T-helper 2 cell treated with Interferon-gamma antibody and Interleukin-4, amounts not matched to agents 5 μg/mL and 100 μg/mL, for 36 hours (primary cell): Measurements from ENCODE around the gene CAPN9.

Experiments used
- DNase-seq: peaks from one replicate; pipeline ENCODE4 v3.0.0; 2021; ENCODE audit warnings: low spot score
- H3K27ac Mint-ChIP-seq: one replicate; pipeline ENCODE4 v1.8.0; 2021; ENCODE audit warnings: mild to moderate bottlenecking, mixed read lengths
- H3K27me3 Mint-ChIP-seq: one replicate; pipeline ENCODE4 v1.8.0; 2021; ENCODE audit warnings: low read depth, mixed read lengths
- H3K36me3 Mint-ChIP-seq: one replicate; pipeline ENCODE4 v1.8.0; 2021; ENCODE audit warnings: low read depth, mixed read lengths
- H3K4me1 Mint-ChIP-seq: one replicate; pipeline ENCODE4 v1.8.0; 2021; ENCODE audit warnings: low read depth, mixed read lengths
- H3K4me3 Mint-ChIP-seq: one replicate; pipeline ENCODE4 v1.8.0; 2022; ENCODE audit warnings: mild to moderate bottlenecking, moderate library complexity, mixed read lengths
- H3K9me3 Mint-ChIP-seq: one replicate; pipeline ENCODE4 v1.8.0; 2021; ENCODE audit warnings: mixed read lengths

The CAPN9 gene

GRCh38 chr1:230747890-230748800 is 957 bp downstream of the CAPN9 start:
- Mint-ChIP-seq H3K27me3 (peaks cover 3% of the 10 kb centered on the region), H3K9me3 (no peaks in the 10 kb centered on the region), H3K27ac (no peak overlapping the region), H3K4me1 (no peaks in the 10 kb centered on the region), H3K4me3 (no peak overlapping the region), H3K36me3 (no peaks in the 10 kb centered on the region)
- DNase-seq: no peak

DNA sequence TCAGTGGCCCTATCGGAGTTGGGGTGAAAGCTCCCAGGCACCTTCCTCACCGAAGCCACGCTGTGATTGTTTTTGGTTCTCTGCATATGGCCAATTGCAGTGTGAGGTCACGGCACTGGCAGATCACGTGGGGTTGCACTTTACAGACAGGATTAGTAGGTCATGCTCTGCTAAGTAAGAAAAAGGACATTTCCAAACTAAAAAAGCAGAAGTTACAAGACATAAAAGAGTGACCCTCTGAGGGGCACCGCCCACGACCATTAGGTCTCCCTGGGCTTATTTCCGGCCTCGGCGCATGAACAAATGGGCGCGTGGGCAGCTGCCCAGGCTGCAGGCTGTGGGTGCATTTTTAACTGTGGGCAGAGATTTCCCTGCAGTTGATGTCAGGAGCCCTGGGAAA is 2.0 kb downstream of the CAPN9 start:
- no peak overlapping the region for H3K27ac Mint-ChIP-seq
- no peaks in the 10 kb centered on the region for H3K4me1 Mint-ChIP-seq
- no peak for DNase-seq
- no peak overlapping the region for H3K4me3 Mint-ChIP-seq
- H3K36me3 Mint-ChIP-seq: no peaks in the 10 kb centered on the region
- H3K9me3 Mint-ChIP-seq: no peaks in the 10 kb centered on the region
- H3K27me3 Mint-ChIP-seq: peaks cover 3% of the 10 kb centered on the region

GRCh38 chr1:230749635-230750034 is 2.4 kb downstream of the CAPN9 start:
- DNase-seq: no peak
- no peak overlapping the region for H3K4me3 Mint-ChIP-seq

DNA sequence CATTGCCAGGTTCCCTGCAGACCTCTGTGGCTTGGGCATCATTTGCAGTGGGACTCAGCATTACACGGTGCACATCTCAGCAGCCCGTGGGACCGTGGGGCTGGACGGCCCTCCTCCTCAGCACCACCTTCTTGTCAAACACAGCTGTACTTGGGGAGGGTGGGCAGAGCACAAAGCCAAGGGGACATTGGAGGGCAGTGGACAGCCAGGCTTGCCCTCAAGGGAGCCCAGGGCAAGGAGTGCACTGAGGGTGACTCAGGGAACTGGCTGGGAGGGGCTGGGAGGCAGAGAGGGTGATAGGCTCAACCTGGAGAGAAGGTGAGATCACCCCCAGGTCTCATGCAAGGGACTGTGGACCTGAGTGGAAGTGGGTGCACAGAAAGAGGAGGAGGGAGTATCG is 3.4 kb downstream of the CAPN9 start:
- H3K9me3 Mint-ChIP-seq: no peaks in the 10 kb centered on the region
- H3K27me3 Mint-ChIP-seq: no peaks in the 10 kb centered on the region
- DNase-seq: no peak
- no peak overlapping the region for H3K4me3 Mint-ChIP-seq
- H3K4me1 Mint-ChIP-seq: no peaks in the 10 kb centered on the region
- no peaks in the 10 kb centered on the region for H3K36me3 Mint-ChIP-seq
- H3K27ac Mint-ChIP-seq: no peak overlapping the region

More at GRCh38 chr1:230749635-230750034, 2.4 kb downstream of the CAPN9 start:
- Mint-ChIP-seq H3K27me3 (peaks cover 3% of the 10 kb centered on the region), H3K4me1 (no peaks in the 10 kb centered on the region), H3K27ac (no peak overlapping the region), H3K9me3 (no peaks in the 10 kb centered on the region), H3K36me3 (no peaks in the 10 kb centered on the region)

DNA sequence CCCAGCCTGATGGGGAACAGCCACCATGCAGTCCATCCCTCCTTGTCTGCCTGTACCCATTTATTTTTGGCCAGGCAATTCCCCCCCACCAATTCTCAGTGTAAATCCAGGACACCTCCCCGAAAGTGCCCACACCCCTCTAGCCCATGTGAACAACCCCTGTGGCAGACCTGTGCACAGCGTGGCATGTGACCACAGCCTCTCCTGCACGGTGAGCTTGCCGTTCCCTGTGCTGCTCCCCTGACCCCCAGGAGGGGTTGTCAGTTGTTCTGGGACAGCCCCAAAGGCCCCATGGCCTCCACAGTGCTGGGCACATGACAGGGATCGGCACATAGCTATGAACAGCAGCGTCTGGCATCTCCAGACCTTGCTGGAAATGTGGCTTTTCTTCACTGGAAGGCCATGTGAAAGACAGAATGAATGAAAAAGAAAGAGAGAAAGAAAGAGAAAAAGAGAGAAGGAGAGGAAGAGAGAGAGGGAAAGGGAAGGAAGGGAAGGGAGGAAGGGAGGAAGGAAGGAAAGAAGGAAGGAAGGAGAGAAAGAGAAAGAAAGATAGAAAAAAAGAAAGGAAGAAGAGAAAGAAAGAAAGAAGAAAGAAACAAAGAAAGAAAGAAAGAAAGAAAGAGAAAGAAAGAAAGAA is 3.9 kb downstream of the CAPN9 start:
- DNase-seq: no peak
- Mint-ChIP-seq H3K27ac (no peak overlapping the region), H3K4me3 (no peak overlapping the region), H3K27me3 (no peaks in the 10 kb centered on the region), H3K9me3 (no peaks in the 10 kb centered on the region), H3K4me1 (no peaks in the 10 kb centered on the region), H3K36me3 (no peaks in the 10 kb centered on the region)

DNA sequence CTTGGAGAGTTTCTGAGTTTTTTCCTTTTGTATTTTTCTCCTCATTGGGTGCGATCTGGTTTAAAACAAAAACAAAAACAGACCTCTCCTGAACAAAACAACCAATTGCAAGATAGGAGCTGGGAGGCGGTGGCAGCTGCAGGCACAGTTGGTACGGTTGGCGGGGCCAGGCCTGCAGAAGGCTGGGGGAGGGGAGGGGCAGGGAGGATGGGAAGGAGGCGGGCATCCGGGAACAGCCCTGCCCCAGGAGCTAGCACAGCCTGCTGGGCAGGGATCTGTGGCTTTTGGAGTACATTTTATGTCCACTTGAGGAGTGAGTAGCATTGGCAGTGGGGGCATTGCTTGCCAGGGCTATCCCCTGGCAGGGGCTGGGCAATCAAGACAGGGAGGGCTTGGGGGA is 5.2 kb downstream of the CAPN9 start:
- Mint-ChIP-seq H3K9me3 (no peaks in the 10 kb centered on the region), H3K36me3 (no peaks in the 10 kb centered on the region), H3K4me3 (no peak overlapping the region), H3K4me1 (no peaks in the 10 kb centered on the region), H3K27ac (no peak overlapping the region), H3K27me3 (no peaks in the 10 kb centered on the region)
- no peak for DNase-seq

GRCh38 chr1:230753191-230753585 is 6.0 kb downstream of the CAPN9 start:
- H3K27ac Mint-ChIP-seq: no peak overlapping the region
- H3K36me3 Mint-ChIP-seq: no peaks in the 10 kb centered on the region
- no peaks in the 10 kb centered on the region for H3K4me1 Mint-ChIP-seq
- DNase-seq: no peak
- H3K27me3 Mint-ChIP-seq: no peaks in the 10 kb centered on the region
- H3K4me3 Mint-ChIP-seq: peak overlapping the region; percentile 73
- no peaks in the 10 kb centered on the region for H3K9me3 Mint-ChIP-seq

DNA sequence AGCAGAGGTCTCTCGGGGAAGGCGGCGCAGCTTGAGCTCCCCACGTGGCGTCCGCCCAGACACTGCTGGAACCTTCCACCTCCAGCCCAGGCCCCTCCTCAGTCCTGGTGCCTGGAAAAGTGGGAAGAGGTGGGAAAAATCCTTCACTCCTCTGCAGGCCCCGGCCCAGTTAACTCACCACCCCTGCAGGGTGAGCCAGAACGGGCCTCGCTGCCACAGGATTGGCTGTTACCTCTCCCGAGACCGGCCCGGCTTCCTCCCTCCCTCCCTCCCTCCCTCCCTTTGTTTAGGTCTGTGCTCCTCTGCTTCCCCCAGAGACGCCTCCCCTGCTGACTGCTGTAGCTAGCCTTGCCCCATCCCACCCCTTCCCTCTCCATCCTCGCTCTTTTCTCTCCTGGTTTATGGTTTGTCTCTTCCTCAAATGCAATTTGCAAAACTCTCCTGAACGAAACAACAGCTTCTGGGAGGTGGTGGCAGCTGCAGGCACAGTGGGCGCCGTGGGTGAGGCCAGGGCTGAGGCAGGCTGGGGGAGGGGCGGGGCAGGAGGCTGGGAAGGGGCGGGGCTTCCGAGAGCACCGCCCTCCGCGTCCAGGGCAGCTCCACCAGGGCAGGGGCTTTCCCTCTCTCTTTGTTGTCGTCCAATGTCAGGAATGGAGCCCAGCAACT is 6.5 kb downstream of the CAPN9 start:
- Mint-ChIP-seq H3K27ac (no peak overlapping the region), H3K27me3 (no peaks in the 10 kb centered on the region), H3K4me3 (peak overlapping the region; percentile 73), H3K4me1 (no peaks in the 10 kb centered on the region), H3K36me3 (no peaks in the 10 kb centered on the region), H3K9me3 (no peaks in the 10 kb centered on the region)
- DNase-seq: peak; percentile 36

- Mint-ChIP-seq H3K36me3 (no peaks in the 10 kb centered on the region), H3K4me1 (no peaks in the 10 kb centered on the region), H3K4me3 (no peak overlapping the region), H3K27me3 (no peaks in the 10 kb centered on the region), H3K9me3 (no peaks in the 10 kb centered on the region), H3K27ac (no peak overlapping the region)
- DNase-seq: no peak
Observed at GRCh38 chr1:230754796-230755195, 7.6 kb downstream of the CAPN9 start.

DNA sequence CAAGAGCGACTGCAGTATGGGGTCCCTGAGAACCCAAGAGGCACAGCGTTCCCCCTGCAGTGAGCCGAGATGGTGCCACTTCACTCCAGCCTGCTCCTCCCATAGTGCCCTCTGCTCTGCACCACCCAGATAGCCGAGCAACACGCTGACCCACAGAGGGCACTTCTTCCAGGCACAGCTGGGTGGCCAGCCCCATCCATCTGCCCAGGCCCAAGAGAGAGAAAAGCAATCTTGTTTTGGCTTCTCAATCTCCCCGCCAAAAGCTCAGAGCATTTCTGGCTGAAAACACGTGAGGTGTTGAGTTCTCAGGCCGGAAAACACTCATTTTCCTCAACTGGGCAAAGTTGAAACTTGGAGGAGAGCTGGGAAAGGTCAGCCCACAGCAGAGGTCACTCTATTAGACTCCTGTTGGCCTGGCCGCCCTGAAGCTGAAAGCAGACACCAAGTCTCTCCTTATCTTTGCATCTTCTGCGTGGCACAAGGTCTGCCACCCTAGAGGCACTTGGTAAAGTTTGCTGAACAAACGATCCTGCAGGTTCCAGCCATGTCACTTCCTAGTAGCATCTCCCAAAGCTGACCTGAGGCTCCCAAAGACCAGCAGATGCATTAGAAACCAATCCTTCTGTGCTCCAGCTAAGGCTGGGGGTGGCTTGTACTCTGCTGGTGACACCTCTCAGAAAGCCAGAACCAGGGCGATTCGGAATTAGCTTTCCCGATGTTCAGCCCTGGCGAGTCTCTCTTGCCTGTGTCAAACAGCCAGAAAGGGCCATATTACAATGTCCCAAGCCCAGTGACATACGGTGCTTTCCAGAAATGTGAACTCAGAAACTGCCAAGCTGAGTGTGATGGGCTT is 10.9 kb downstream of the CAPN9 start:
- Mint-ChIP-seq H3K27me3 (no peaks in the 10 kb centered on the region), H3K36me3 (no peaks in the 10 kb centered on the region), H3K27ac (no peak overlapping the region), H3K4me3 (no peak overlapping the region), H3K9me3 (no peaks in the 10 kb centered on the region), H3K4me1 (no peaks in the 10 kb centered on the region)
- no peak for DNase-seq

- Mint-ChIP-seq H3K4me3 (no peak overlapping the region), H3K27me3 (no peaks in the 10 kb centered on the region), H3K9me3 (no peaks in the 10 kb centered on the region), H3K4me1 (no peaks in the 10 kb centered on the region), H3K27ac (no peak overlapping the region), H3K36me3 (no peaks in the 10 kb centered on the region)
- no peak for DNase-seq
Observed at GRCh38 chr1:230758709-230759368, 11.7 kb downstream of the CAPN9 start.

DNA sequence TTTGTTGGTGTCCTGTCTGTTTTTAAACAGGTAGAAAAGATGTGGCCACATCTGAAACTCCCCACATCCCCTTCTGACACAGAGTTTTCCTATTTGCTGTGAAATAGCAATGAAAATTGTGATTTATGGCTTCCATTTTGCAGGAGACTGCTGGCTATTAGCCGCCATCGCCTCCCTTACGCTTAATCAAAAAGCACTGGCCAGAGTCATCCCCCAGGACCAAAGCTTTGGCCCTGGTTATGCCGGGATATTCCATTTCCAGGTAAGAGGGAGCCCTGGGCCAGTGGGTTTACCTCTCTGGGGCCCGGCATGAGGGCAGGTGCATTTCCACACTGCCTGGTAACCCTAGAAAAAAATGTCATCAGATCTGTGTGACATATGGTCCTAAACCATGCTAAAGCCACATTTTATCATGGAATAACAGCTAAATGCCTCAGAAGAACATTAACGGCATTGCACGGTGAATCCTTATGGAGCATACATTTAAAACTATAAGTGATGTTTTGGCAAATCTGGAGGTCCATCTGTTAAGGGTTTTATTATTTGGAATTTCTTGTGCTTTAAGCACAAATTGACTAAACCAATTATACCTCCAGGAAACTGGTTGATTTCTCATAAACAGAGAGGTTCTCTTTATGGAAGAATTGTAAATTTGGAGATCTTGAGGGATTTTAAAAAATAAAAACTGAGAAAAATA is 12.3 kb downstream of the CAPN9 start:
- DNase-seq: no peak

DNA sequence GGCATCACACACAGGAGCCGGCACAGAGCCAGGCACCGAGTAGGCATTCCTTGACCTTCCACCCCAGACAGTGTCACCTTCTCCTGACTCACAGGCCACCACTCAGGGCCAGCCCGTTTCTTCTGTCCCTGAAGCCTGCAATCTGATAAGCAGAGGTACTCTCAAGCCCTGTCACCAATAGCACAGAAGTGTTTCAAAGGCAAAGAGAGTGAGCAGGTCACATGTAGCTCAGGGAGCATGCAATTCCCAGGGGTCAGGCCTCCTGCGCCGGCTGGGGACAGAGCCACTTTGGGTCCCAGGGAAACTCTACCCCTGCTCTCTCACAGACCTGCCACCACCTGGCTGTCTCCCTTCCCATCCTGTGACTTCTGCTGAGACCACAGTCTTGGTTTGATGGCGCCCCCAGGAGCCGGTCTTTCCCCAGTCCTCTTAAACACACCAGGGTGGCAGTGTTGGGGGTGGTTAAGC is 13.2 kb downstream of the CAPN9 start:
- H3K36me3 Mint-ChIP-seq: no peaks in the 10 kb centered on the region
- no peak overlapping the region for H3K27ac Mint-ChIP-seq
- no peaks in the 10 kb centered on the region for H3K9me3 Mint-ChIP-seq
- no peak for DNase-seq
- H3K27me3 Mint-ChIP-seq: no peaks in the 10 kb centered on the region
- no peak overlapping the region for H3K4me3 Mint-ChIP-seq
- no peaks in the 10 kb centered on the region for H3K4me1 Mint-ChIP-seq

More for the DNA sequence above, 12.3 kb downstream of the CAPN9 start:
- H3K36me3 Mint-ChIP-seq: no peaks in the 10 kb centered on the region
- no peak overlapping the region for H3K27ac Mint-ChIP-seq
- no peaks in the 10 kb centered on the region for H3K9me3 Mint-ChIP-seq
- H3K27me3 Mint-ChIP-seq: no peaks in the 10 kb centered on the region
- H3K4me3 Mint-ChIP-seq: no peak overlapping the region
- no peaks in the 10 kb centered on the region for H3K4me1 Mint-ChIP-seq
